Parathyroid adenoma (tissue), 2 donors: ENCODE measurements around the gene CNTNAP2.

ENCODE experiments used
- H2AFZ ChIP-seq: fragments of 300-600 bp; sonication (generic); one replicate; pipeline ENCODE4 v1.7.0; 2017; ENCODE audit warnings: antibody characterized with exemption, mild to moderate bottlenecking
- H3K27ac ChIP-seq: fragments of 300-600 bp; sonication (generic); one replicate; pipeline ENCODE4 v1.7.0; 2017
- H3K27me3 ChIP-seq: fragments of 300-600 bp; sonication (generic); one replicate; pipeline ENCODE4 v1.7.0; 2017; ENCODE audit warnings: low read length; ENCODE audit not compliant: control insufficient read depth, insufficient read depth
- H3K36me3 ChIP-seq: fragments of 300-600 bp; sonication (generic); one replicate; pipeline ENCODE4 v1.7.0; 2017; ENCODE audit warnings: low read length; ENCODE audit not compliant: control insufficient read depth, insufficient read depth
- H3K4me1 ChIP-seq: fragments of 300-600 bp; sonication (generic); one replicate; pipeline ENCODE4 v1.7.0; 2017; ENCODE audit warnings: control low read depth
- H3K4me2 ChIP-seq: fragments of 300-600 bp; sonication (generic); one replicate; pipeline ENCODE4 v1.7.0; 2017; ENCODE audit warnings: low read length
- H3K4me3 ChIP-seq: fragments of 300-600 bp; sonication (generic); one replicate; pipeline ENCODE4 v1.7.0; 2017; ENCODE audit warnings: low read depth, low read length
- H3K79me2 ChIP-seq: fragments of 300-600 bp; sonication (generic); one replicate; pipeline ENCODE4 v1.7.0; 2017; ENCODE audit warnings: control low read depth
- H3K9ac ChIP-seq: fragments of 300-600 bp; sonication (generic); one replicate; pipeline ENCODE4 v1.7.0; 2017; ENCODE audit warnings: mild to moderate bottlenecking
- H3K9me3 ChIP-seq: fragments of 300-600 bp; sonication (generic); one replicate; pipeline ENCODE4 v1.7.0; 2017; ENCODE audit warnings: low read length; ENCODE audit not compliant: control insufficient read depth
- CTCF ChIP-seq: fragments of 300-600 bp; sonication (generic); IDR thresholded peaks from one replicate; pipeline ENCODE4 v1.7.0; 2017; ENCODE audit warnings: antibody characterized with exemption, mild to moderate bottlenecking
- donor health status: primary hyperparathyroidism.

Gene CNTNAP2

GRCh38 chr7:148304083-148304335, 2187.4 kb downstream of the CNTNAP2 start:
- H2AFZ ChIP-seq: no peak overlapping the region
- H3K9me3 ChIP-seq: no peaks in the 10 kb centered on the region
- no peaks in the 10 kb centered on the region for H3K27me3 ChIP-seq
- no peak for TF ChIP-seq CTCF
- H3K36me3 ChIP-seq: no peaks in the 10 kb centered on the region
- H3K9ac ChIP-seq: no peak overlapping the region
- no peaks in the 10 kb centered on the region for H3K4me1 ChIP-seq
- H3K79me2 ChIP-seq: no peaks in the 10 kb centered on the region
- no peak overlapping the region for H3K27ac ChIP-seq
- no peak overlapping the region for H3K4me3 ChIP-seq
- no peak overlapping the region for H3K4me2 ChIP-seq

GRCh38 chr7:148304456-148304855, 2187.9 kb downstream of the CNTNAP2 start:
- Histone ChIP-seq H3K79me2 (no peaks in the 10 kb centered on the region), H2AFZ (no peak overlapping the region), H3K4me3 (no peak overlapping the region), H3K27ac (no peak overlapping the region), H3K4me1 (no peaks in the 10 kb centered on the region), H3K4me2 (no peak overlapping the region), H3K9me3 (no peaks in the 10 kb centered on the region), H3K36me3 (no peaks in the 10 kb centered on the region), H3K9ac (no peak overlapping the region), H3K27me3 (no peaks in the 10 kb centered on the region)
- TF ChIP-seq CTCF: no peak

GRCh38 chr7:148306759-148307158, 2190.2 kb downstream of the CNTNAP2 start:
- H3K4me1 ChIP-seq: no peaks in the 10 kb centered on the region
- H3K4me2 ChIP-seq: no peak overlapping the region
- no peak overlapping the region for H2AFZ ChIP-seq
- H3K36me3 ChIP-seq: no peaks in the 10 kb centered on the region
- TF ChIP-seq CTCF: no peak
- H3K9me3 ChIP-seq: no peaks in the 10 kb centered on the region
- no peaks in the 10 kb centered on the region for H3K27me3 ChIP-seq
- no peak overlapping the region for H3K9ac ChIP-seq
- H3K27ac ChIP-seq: no peak overlapping the region
- H3K79me2 ChIP-seq: no peaks in the 10 kb centered on the region
- H3K4me3 ChIP-seq: no peak overlapping the region

- H3K27ac ChIP-seq: no peak overlapping the region
- no peak overlapping the region for H2AFZ ChIP-seq
- no peak overlapping the region for H3K4me2 ChIP-seq
- no peaks in the 10 kb centered on the region for H3K36me3 ChIP-seq
- H3K9me3 ChIP-seq: no peaks in the 10 kb centered on the region
- no peaks in the 10 kb centered on the region for H3K4me1 ChIP-seq
- H3K79me2 ChIP-seq: no peaks in the 10 kb centered on the region
- H3K9ac ChIP-seq: no peak overlapping the region
- no peaks in the 10 kb centered on the region for H3K27me3 ChIP-seq
- TF ChIP-seq CTCF: no peak
- H3K4me3 ChIP-seq: no peak overlapping the region
These were observed 2201.7 kb downstream of the CNTNAP2 start for GRCh38 chr7:148318102-148318811.

- Histone ChIP-seq H3K4me1 (no peaks in the 10 kb centered on the region), H3K36me3 (no peaks in the 10 kb centered on the region), H3K27ac (no peak overlapping the region), H3K4me2 (no peak overlapping the region), H2AFZ (no peak overlapping the region), H3K27me3 (no peaks in the 10 kb centered on the region), H3K9me3 (no peaks in the 10 kb centered on the region), H3K9ac (no peak overlapping the region), H3K4me3 (no peak overlapping the region), H3K79me2 (no peaks in the 10 kb centered on the region)
- TF ChIP-seq CTCF: no peak
These were observed 2202.2 kb downstream of the CNTNAP2 start for GRCh38 chr7:148318838-148319237.
